Measurements from ENCODE around the gene TNFAIP2. TPM values are rescaled to one million over a fixed set of nuclear protein-coding genes. Genes with fewer than 3 reads are reported as not detected.
A peak's percentile ranks its signal among the peaks of the same experiment; 100 is the strongest.

Gene TNFAIP2
- total RNA-seq, result 23.2 and 25.3 TPM in 2 replicates

- no peak for DNase-seq (ENCODE audit: low read depth, low spot score)
Measured at GRCh38 chr14:103122947-103123633, at the start of gene TNFAIP2. TSS of gene TNFAIP2 (plus strand) at chr14:103123461. CDS start at chr14:103126458, 2,997 bp downstream.

GRCh38 chr14:103073876-103074728, 49.2 kb upstream of the TNFAIP2 start:
- DNase-seq (ENCODE audit: low read depth, low spot score), result no peak

GRCh38 chr14:103074729-103075367, 48.4 kb upstream of the TNFAIP2 start:
- no peak for DNase-seq (ENCODE audit: low read depth, low spot score)

GRCh38 chr14:103078420-103078749, 44.9 kb upstream of the TNFAIP2 start:
- DNase-seq (ENCODE audit: low read depth, low spot score), result peak; percentile 40

GRCh38 chr14:103078860-103079587, 44.2 kb upstream of the TNFAIP2 start:
- DNase-seq (ENCODE audit: low read depth, low spot score), result no peak

GRCh38 chr14:103081951-103082350, 41.3 kb upstream of the TNFAIP2 start:
- no peak for DNase-seq (ENCODE audit: low read depth, low spot score)

GRCh38 chr14:103084021-103084919, 39.0 kb upstream of the TNFAIP2 start, which contains the start of gene LBHD2:
TSS of gene LBHD2 (plus strand) at chr14:103084210. CDS start at chr14:103086013, 1,803 bp downstream.
- DNase-seq (ENCODE audit: low read depth, low spot score), result no peak

- DNase-seq (ENCODE audit: low read depth, low spot score), result no peak
Measured at GRCh38 chr14:103085106-103086091, 37.9 kb upstream of the TNFAIP2 start.

- no peak for DNase-seq (ENCODE audit: low read depth, low spot score)
Measured at GRCh38 chr14:103086771-103087342, 36.4 kb upstream of the TNFAIP2 start.

GRCh38 chr14:103087343-103087835, 35.9 kb upstream of the TNFAIP2 start:
- DNase-seq (ENCODE audit: low read depth, low spot score), result no peak

- no peak for DNase-seq (ENCODE audit: low read depth, low spot score)
Measured at GRCh38 chr14:103088921-103089320, 34.3 kb upstream of the TNFAIP2 start.

- no peak for DNase-seq (ENCODE audit: low read depth, low spot score)
Measured at GRCh38 chr14:103089386-103090335, 33.6 kb upstream of the TNFAIP2 start.

- DNase-seq (ENCODE audit: low read depth, low spot score), result no peak
Measured at GRCh38 chr14:103090481-103091020, 32.7 kb upstream of the TNFAIP2 start.

- DNase-seq (ENCODE audit: low read depth, low spot score), result no peak
Measured at GRCh38 chr14:103091041-103091882, 32.0 kb upstream of the TNFAIP2 start.

GRCh38 chr14:103091883-103092222, 31.4 kb upstream of the TNFAIP2 start:
- no peak for DNase-seq (ENCODE audit: low read depth, low spot score)

GRCh38 chr14:103093856-103094405, 29.3 kb upstream of the TNFAIP2 start:
- no peak for DNase-seq (ENCODE audit: low read depth, low spot score)

All from pulmonary artery endothelial cell (primary cell).